NT2/D1 (cell line): ENCODE measurements around the gene MSH5.

Source experiments
- YY1 ChIP-seq: IDR thresholded peaks from 2 replicates; pipeline ENCODE4 v1.6.1; 2011; ENCODE audit not compliant: insufficient read length, insufficient read depth
- ZNF274 ChIP-seq: IDR thresholded peaks from 2 replicates; pipeline ENCODE4 v1.6.1; 2011; ENCODE audit warnings: mild to moderate bottlenecking, low read depth, low read length

- TF ChIP-seq YY1 = no peak
- no peak for TF ChIP-seq ZNF274
These were observed 9.7 kb downstream of the MSH5 start for GRCh38 chr6:31749301-31750036.
